GM19193 (cell line): Measurements from ENCODE around the gene ADK.

Experiments used
- POLR2A ChIP-seq: IDR thresholded peaks from 4 replicates; pipeline ENCODE4 v1.6.1; 2011; ENCODE audit not compliant: insufficient read depth, insufficient read length; ENCODE audit errors: extremely low read depth

The ADK gene

GRCh38 chr10:74164716-74165529 lies 13.9 kb downstream of the ADK start:
- TF ChIP-seq POLR2A, result no peak

GRCh38 chr10:74165530-74165901 lies 14.5 kb downstream of the ADK start:
- TF ChIP-seq POLR2A, result no peak

- no peak for TF ChIP-seq POLR2A
These were observed 16.4 kb downstream of the ADK start for GRCh38 chr10:74167443-74167842.

- no peak for TF ChIP-seq POLR2A
These were observed 20.6 kb downstream of the ADK start for GRCh38 chr10:74171625-74172024.

- TF ChIP-seq POLR2A, result no peak
These were observed 23.5 kb downstream of the ADK start for GRCh38 chr10:74174521-74174920.

- no peak for TF ChIP-seq POLR2A
These were observed 24.7 kb downstream of the ADK start for GRCh38 chr10:74175510-74176379.

- TF ChIP-seq POLR2A, result peak; percentile 94
These were observed 25.5 kb downstream of the ADK start for GRCh38 chr10:74176380-74177139.

- TF ChIP-seq POLR2A, result no peak
These were observed 26.2 kb downstream of the ADK start for GRCh38 chr10:74177140-74177677.

GRCh38 chr10:74178042-74178791 lies 27.2 kb downstream of the ADK start:
- TF ChIP-seq POLR2A, result no peak

- no peak for TF ChIP-seq POLR2A
These were observed 28.2 kb downstream of the ADK start for GRCh38 chr10:74179111-74179710.

- no peak for TF ChIP-seq POLR2A
These were observed 35.7 kb downstream of the ADK start for GRCh38 chr10:74186678-74187077.

- no peak for TF ChIP-seq POLR2A
These were observed 36.2 kb downstream of the ADK start for GRCh38 chr10:74187237-74187636.

- TF ChIP-seq POLR2A, result no peak
These were observed 39.0 kb downstream of the ADK start for GRCh38 chr10:74189999-74190421.

- TF ChIP-seq POLR2A, result no peak
These were observed 39.5 kb downstream of the ADK start for GRCh38 chr10:74190494-74190893.
